HG02840 (cell line): ENCODE measurements around the gene LCN1.

ENCODE experiments used
- ATAC-seq: cut with Tn5 transposase; IDR thresholded peaks from one replicate; pipeline ENCODE4 v1.9.1; 2021; ENCODE audit warnings: mild to moderate bottlenecking, moderate library complexity, moderate number of reproducible peaks; ENCODE audit not compliant: unreplicated experiment, low FRiP score

The LCN1 gene

GRCh38 chr9:135520916-135521607, at the start of gene LCN1:
LCN1 (plus strand) TSS chr9:135521440; CDS start chr9:135521498, 58 bp downstream.
- ATAC-seq: no peak

DNA sequence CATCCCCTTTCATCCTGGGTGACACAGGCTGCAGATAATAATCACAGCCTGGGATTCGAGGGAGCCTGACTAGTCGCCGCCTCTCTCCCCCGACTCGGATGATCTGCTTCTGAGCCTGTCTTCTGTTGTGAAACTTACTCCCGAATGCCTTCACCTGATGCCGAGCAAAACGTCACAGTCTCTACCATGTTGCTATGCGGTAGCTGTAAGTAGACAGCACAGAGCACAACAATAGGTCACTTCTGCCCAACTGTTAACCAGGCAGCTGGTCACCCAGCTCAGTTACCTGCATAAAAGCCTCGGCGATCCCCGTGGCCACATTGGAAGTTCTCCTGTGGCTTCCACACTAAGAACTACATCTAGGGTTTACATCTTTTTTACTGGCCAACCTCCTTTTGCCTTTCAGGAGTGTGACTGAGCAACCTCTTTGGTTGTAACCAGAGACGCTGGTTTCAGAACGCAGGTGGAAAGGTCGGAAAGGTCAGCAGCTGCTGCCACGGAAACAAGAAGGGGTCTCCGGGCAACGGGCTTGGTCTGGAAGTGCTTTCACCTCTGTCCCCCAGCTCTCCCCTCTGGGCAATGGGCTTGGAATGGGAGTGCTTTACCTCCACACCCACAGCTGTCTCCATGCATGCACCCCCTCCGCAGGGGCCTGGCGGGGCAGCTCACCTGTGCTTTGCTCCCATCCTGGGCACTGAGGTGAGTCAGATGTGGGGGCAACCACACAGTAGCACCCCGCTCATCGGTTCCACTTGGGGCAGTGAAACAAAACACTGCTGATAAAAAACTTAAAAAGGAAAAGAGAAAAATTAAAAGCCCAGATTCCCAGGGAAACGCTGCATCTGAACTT, 49.2 kb upstream of the LCN1 start:
- ATAC-seq: no peak

DNA sequence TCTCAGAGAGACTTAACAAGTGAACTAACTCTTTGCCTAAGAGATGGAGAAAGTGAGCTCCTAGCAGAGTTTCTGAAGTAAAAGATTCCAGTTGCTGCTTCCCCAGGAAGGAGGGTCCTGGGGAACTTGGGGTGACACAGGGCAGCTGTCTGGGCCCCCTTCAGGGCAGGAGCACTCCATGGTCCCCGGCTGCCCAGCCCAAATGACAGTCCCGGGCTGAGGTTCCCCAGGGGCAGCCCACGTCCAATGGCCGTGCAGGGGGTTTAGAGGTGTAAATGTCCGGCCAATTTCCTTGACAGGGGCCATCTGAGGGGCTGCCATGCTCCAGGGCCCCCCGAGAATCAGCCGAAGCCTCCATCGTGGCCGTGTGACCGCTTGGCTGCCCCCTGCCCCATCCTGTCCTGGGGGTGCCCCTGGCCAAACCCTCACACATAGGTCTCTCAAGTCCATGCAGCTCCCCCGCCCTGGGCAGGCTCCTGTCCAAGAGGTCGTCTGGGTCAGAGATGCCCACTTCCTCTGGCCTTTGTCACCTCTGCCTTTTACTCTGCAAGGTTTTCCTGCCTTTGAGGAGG, 47.2 kb upstream of the LCN1 start:
- ATAC-seq: no peak

- ATAC-seq: no peak
These were observed 46.3 kb upstream of the LCN1 start for GRCh38 chr9:135474915-135475314.

GRCh38 chr9:135476561-135477355, 44.5 kb upstream of the LCN1 start:
- no peak for ATAC-seq

GRCh38 chr9:135478191-135478590, 43.0 kb upstream of the LCN1 start:
- ATAC-seq: no peak

DNA sequence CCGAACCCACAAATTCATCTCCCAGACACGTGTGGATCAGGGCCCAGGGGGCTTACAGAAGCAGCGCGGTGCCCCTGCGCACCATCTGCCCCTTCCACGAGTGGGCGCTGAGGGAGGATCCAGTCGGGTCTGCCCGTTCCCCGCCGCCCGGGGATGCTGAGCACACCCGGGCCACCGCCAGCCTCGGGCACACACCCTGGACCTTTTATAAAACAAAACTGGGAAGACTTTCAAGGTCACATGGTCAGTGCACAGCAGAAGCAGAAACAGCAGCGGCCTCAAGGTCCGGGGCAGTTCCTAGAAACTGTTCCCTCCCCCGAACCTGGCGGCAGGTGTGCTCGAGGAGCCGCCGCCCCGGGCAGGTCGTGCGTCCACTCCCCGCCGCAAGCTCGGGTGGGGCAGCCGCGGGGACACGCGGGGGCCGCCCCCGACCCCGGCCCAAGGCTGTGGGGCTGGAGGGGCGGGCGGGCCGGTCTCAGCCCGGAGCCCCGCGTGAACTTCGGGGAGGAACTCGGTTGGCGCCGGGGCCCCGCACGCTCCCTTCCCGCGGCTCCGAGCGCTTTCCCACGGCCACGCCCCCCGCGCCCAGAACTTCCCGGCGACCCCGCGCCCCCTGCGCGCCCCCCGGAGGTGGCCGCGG, 42.3 kb upstream of the LCN1 start:
- no peak for ATAC-seq

DNA sequence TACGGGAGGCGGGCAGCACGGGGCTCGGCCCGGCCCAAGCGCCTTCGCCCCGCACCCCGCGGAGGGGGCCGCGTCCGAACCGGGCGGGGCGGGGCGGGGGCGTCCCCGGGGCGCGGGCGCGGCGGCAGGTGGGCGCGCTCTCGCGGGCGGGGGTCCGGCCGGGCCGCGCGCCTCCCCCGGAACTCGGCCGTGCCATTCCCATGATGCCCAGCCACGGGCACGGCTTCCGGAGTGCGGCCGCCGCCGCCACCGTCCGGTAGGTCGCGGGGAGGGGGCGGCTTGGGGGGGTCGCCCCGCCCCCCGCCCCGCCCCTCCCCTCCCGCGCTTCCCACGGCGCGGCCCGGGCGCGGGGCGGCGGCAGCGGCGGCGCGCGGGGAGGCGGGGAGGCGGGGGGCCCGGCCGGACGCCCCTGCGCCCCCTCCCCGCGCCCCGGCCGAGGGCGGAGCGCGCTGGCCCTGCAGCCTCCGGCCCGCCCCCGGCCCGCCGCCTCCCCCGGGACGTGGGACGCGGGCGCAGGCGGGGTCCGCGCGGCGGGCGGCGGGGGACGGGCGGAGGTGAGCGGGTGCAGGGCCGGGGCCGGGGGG, 41.7 kb upstream of the LCN1 start, which contains the start of gene PPP1R26:
PPP1R26 (plus strand) TSS at position 314 of the 584 bp plus-strand sequence. CDS start 4,729 bp downstream, outside the sequence.
- no peak for ATAC-seq

DNA sequence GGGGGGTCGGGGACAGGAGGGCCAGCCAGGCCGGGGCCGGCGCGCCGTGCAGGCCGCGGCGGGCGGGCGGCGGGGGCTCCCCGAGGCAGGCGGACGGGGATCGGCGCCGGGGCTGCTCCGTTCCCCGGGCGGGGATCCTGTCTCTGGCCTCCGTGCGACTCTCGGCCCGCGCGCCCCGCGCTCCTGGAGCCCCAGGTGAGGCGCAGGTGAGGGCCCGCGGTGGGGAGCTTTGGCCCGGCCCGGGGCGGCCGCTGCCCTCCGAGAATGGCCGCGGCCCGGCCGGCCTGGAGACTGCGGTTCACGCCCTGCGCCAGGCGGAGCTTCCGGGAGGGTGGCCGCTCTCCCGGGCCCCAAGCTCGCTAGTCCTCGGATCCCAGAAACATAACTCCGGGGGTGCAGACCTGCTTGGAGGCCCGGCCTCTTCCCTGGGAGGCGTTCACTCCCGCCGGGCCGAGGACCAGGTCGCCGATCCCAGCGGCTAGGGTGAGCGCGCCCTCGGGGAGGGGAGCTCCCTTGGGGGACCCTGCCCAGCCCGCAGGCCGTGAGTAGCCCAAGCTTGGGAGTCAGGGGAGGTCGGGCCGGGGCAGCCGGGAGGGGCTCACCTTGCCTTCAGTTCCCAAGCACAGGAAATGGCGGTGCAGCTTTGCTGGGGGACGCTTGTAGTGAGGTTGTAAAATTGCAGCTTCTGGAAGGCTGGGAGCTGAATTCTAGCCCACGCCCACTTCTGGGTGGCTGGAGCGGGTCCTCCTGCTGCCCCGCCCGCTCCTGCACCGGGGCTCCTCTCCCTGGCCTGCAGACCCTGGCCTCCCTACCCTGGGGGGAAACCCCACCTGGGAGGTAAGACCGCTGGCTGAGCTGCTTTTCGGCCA, 40.9 kb upstream of the LCN1 start:
- no peak for ATAC-seq

DNA sequence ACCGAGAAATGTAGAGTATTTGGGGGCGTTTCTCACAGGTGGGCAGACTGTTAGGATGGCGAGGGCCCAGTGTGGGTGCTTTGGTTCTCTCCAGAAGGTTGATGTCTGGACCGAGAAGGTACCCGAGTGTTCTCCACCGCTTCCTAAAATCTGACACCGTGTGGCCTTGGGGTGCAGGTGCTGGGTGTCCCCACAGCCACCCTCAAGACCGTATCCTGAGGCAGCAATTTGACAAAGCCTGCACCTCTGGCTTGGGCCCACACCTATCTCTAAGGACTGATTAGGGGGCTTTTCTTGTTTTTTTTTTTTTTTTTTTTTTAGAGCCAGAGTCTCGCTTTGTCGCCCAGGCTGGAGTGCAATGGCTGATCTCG, 40.3 kb upstream of the LCN1 start:
- ATAC-seq: no peak

GRCh38 chr9:135482015-135482754, 39.1 kb upstream of the LCN1 start:
- ATAC-seq: no peak

- ATAC-seq: no peak
These were observed 36.6 kb upstream of the LCN1 start for GRCh38 chr9:135484460-135485277.

GRCh38 chr9:135485385-135485784, 35.9 kb upstream of the LCN1 start:
- no peak for ATAC-seq

DNA sequence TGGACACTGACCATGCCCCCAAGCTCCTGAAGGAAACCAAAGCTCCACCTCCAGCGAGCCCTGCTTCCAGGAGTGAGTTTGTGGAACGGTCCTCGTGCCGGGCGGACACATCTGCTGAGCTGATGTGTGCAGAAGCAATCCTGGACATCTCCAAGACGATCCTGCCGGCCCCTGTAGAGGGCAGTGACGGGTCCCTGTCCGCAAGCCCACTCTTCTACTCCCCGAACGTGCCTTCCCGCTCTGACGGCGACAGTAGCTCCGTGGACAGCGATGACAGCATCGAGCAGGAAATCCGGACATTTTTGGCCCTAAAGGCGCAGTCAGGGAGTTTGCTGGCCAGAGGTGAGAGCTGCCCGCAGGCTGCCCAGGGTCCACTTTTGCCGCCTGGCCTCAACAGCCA, 35.4 kb upstream of the LCN1 start:
- ATAC-seq: no peak

GRCh38 chr9:135486267-135487065, 34.8 kb upstream of the LCN1 start:
- no peak for ATAC-seq

- ATAC-seq: no peak
These were observed 33.8 kb upstream of the LCN1 start for GRCh38 chr9:135487281-135488012.
